Esophagus muscularis mucosa (tissue), 4 donors: ENCODE results near the gene EXOC8. TPM values are rescaled to one million over a fixed set of nuclear protein-coding genes. Genes with fewer than 3 reads are reported as not detected.

Source experiments
- DNase-seq: peaks from one replicate; pipeline ENCODE4 v3.0.0-alpha.2; 2017; ENCODE audit errors: extremely low spot score
- H3K27ac ChIP-seq, 4 donors: fragments of 200-600 bp; sonication (generic); replicated peaks in 1 of 4; 1 replicate in 3 of 4; 2 replicates in 1 of 4; pipeline ENCODE4 v1.5.1; 2016 to 2019; ENCODE audit warnings: mild to moderate bottlenecking in 1 of 4
- H3K27me3 ChIP-seq, 4 donors: fragments of 200-600 bp; sonication (generic); one replicate each; pipeline versions ENCODE4 v1.5.1 to v1.6.0; 2016 to 2019
- H3K36me3 ChIP-seq, 4 donors: fragments of 200-600 bp; sonication (generic); one replicate each; pipeline ENCODE4 v1.5.1; 2016 to 2019
- H3K4me1 ChIP-seq, 4 donors: fragments of 200-600 bp; sonication (generic); one replicate each; pipeline ENCODE4 v1.5.1; 2016 to 2019
- H3K4me3 ChIP-seq, 4 donors: fragments of 200-600 bp; sonication (generic); 1 replicate in 2 of 4; 2 replicates in 2 of 4; pipeline ENCODE4 v1.5.1; 2016 to 2019; ENCODE audit warnings: mild to moderate bottlenecking in 4 of 4, moderate library complexity in 1 of 4
- H3K9me3 ChIP-seq, 4 donors: fragments of 200-600 bp; sonication (generic); 1 replicate in 3 of 4; 2 replicates in 1 of 4; pipeline ENCODE4 v1.5.1; 2016 to 2019
- EP300 ChIP-seq: sonication (generic); formaldehyde crosslinking; IDR thresholded peaks from one replicate; pipeline ENCODE4 v1.6.1; 2017; ENCODE audit warnings: antibody characterized with exemption
- POLR2A ChIP-seq: fragments of 450-650 bp; IDR thresholded peaks from one replicate; pipeline ENCODE4 v1.6.1; 2017; ENCODE audit warnings: antibody characterized with exemption, moderate library complexity, mild to moderate bottlenecking, low read depth
- POLR2AphosphoS5 ChIP-seq, 2 donors: sonication (generic); formaldehyde crosslinking; IDR thresholded peaks; one replicate each; pipeline ENCODE4 v1.6.1; 2017; ENCODE audit warnings: antibody characterized with exemption in 2 of 2
- WGBS: methylation state at CpG from one replicate; pipeline ENCODE4 v1.1.5; 2018; 5-methylcytosine and 5-hydroxymethylcytosine counted together
- intact Hi-C: fragments of 100-400 bp; cut with DNase I; formaldehyde crosslinking; loops from one replicate; pipeline ENCODE4 v1.15.1; 2023
- total RNA-seq, 4 donors: library from RNA; depleted of rRNA; stranded (reverse); fragments of >200 nt; gene quantifications; one replicate each; pipeline versions ENCODE4 v1.1.0 to v1.2.1, GENCODE V29; 2016
- TF ChIP-seq, protein P1 (sequence below), 3 experiments: fragments of 200-600 bp in 2 of 3; fragments of 450-650 bp in 1 of 3; sonication (generic) in 2 of 3; IDR thresholded peaks; one replicate each; pipeline ENCODE4 v1.5.1; 2017 to 2019; ENCODE audit warnings: antibody characterized with exemption in 3 of 3, mild to moderate bottlenecking in 2 of 3, moderate library complexity in 1 of 3

The EXOC8 gene
- total RNA-seq, 4 donors from 2014 or later, result 13.0 to 15.4 (median 14.3) TPM

GRCh38 chr1:231348442-231348841, 10.8 kb upstream of the EXOC8 start:
- no peak overlapping the region for H3K27ac ChIP-seq
- no peak for TF ChIP-seq POLR2A
- TF ChIP-seq, protein P1, sequence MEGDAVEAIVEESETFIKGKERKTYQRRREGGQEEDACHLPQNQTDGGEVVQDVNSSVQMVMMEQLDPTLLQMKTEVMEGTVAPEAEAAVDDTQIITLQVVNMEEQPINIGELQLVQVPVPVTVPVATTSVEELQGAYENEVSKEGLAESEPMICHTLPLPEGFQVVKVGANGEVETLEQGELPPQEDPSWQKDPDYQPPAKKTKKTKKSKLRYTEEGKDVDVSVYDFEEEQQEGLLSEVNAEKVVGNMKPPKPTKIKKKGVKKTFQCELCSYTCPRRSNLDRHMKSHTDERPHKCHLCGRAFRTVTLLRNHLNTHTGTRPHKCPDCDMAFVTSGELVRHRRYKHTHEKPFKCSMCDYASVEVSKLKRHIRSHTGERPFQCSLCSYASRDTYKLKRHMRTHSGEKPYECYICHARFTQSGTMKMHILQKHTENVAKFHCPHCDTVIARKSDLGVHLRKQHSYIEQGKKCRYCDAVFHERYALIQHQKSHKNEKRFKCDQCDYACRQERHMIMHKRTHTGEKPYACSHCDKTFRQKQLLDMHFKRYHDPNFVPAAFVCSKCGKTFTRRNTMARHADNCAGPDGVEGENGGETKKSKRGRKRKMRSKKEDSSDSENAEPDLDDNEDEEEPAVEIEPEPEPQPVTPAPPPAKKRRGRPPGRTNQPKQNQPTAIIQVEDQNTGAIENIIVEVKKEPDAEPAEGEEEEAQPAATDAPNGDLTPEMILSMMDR (IDR thresholded peaks at IDR 0.05), result no peak
- TF ChIP-seq EP300, result no peak
- TF ChIP-seq POLR2AphosphoS5 (IDR thresholded peaks at IDR 0.05), result no peak
- WGBS, result 97% methylated on average over 4 of the region's 4 CpGs
- no peak overlapping the region for H3K4me3 ChIP-seq
- peaks cover 21 to 73% (median 56%) of the 10 kb centered on the region in 4 donors for H3K36me3 ChIP-seq
- no peaks in the 10 kb centered on the region for H3K4me1 ChIP-seq
- intact Hi-C loops, result no loop called here
- no peak for DNase-seq
- no peaks in the 10 kb centered on the region for H3K27me3 ChIP-seq
- H3K9me3 ChIP-seq, result no peaks in the 10 kb centered on the region

DNA sequence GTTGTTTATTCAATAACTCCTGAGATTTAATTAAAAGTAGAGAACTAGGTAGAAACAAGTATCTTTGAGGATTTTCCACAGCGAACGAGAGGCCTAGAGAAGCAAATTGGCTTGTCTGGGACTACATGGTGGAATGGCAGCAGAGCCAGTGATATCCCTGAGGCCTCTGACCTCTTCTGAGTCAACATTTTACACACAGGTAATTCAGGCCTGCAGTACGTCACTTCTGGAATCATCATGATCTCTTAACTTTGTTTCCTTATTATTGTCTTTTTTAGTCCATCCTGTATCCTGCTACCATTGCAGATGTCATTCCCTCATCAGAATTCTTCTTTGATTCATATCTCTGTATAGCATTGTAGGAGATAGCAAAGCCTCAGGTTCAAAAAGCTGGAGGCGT, 10.3 kb upstream of the EXOC8 start:
- intact Hi-C loops, result no loop called here
- no peaks in the 10 kb centered on the region for H3K4me1 ChIP-seq
- no peak overlapping the region for H3K4me3 ChIP-seq
- no peak overlapping the region for H3K27ac ChIP-seq
- peaks cover 17 to 75% (median 56%) of the 10 kb centered on the region in 4 donors for H3K36me3 ChIP-seq
- DNase-seq, result no peak
- no peaks in the 10 kb centered on the region for H3K27me3 ChIP-seq
- H3K9me3 ChIP-seq, result no peaks in the 10 kb centered on the region
- 94% methylated on average over 4 of the region's 4 CpGs for WGBS
- TF ChIP-seq POLR2AphosphoS5 (IDR thresholded peaks at IDR 0.05) (no peak), EP300 (no peak), POLR2A (no peak)
- TF ChIP-seq, protein P1 (IDR thresholded peaks at IDR 0.05), result no peak

DNA sequence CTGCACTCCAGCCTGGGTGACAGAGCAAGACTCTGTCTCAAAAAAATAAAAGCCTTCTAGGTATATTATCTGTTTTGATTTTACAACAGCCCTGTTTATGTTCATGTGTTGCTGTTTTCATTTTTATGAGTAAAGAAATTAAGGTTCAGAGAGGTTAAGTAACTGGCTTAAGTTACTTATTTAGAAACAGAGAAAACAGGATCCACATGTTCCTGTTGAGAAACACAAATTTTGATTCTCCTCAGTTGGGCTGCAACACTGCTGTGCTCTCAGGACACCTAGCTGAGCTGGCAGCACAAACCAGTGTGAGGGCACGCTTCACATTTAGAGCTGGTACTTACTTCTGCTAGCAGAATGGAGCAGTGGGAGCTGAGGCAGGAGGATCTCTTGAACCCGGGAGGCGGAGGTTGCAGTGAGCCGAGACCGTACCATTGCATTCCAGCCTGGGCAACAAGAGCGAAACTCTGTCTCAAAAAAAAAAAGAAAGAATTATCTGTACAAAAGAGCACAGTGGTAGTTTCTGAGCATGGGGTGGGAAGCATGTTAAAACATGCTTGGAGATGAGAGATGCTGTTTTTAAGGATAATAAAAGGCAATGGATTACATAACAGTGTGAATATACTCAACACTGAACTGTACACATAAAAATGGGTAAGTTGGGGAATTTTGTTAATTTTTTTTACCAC, 2.8 kb upstream of the EXOC8 start:
- no peak for DNase-seq
- 98% methylated on average over 6 of the region's 6 CpGs for WGBS
- H3K27ac ChIP-seq, result no peak overlapping the region
- no peaks in the 10 kb centered on the region for H3K27me3 ChIP-seq
- peaks cover 0 to 42% (median 12%) of the 10 kb centered on the region in 4 donors for H3K36me3 ChIP-seq
- intact Hi-C loops, result no loop called here
- no peak overlapping the region for H3K4me3 ChIP-seq
- H3K4me1 ChIP-seq, result peaks cover 20 to 38% (median 33%) of the 10 kb centered on the region in 4 donors
- no peaks in the 10 kb centered on the region for H3K9me3 ChIP-seq
- TF ChIP-seq, protein P1 (IDR thresholded peaks at IDR 0.05), result no peak
- TF ChIP-seq POLR2AphosphoS5 (IDR thresholded peaks at IDR 0.05), result no peak
- TF ChIP-seq POLR2A, result no peak
- no peak for TF ChIP-seq EP300

DNA sequence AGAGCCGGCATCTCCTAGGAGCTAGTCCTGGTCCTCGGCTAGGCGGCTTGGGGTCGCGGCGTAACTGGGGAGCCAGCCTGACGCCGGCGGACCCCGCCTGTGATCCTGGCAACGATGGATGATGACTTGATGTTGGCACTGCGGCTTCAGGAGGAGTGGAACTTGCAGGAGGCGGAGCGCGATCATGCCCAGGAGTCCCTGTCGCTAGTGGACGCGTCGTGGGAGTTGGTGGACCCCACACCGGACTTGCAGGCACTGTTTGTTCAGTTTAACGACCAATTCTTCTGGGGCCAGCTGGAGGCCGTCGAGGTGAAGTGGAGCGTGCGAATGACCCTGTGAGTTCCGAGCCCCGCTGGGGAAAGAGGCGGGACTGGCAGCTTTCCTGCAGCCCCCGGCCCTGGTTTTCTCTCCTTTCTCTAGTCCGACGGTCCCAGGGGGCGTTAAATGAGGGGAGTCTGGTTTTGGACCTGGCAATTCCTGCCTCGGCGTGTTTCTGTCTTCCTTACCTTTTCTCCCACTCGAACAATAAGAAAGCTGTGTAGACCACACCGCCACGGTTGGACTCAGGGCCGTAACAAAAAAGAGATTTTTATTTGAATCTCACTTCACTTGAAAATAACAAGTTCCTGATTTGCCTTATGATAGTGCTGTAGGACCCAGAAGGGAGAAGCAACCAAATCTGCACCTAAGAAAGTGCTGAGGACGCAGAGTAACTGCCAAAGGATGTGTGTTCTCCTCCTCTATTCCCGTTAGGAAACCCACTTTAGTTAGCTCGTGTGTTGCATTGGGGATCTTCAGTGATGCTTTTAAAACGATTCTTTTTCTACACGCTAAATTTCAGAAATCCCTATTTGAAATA, 847 bp upstream of the EXOC8 start, which contains the start of gene SPRTN:
Gene SPRTN, plus strand, starts transcription at position 24 of the 859 bp plus-strand sequence. Its CDS starts 91 bp downstream, at position 115.
- intact Hi-C loops, result loop anchor here (5.0 kb wide), 1 partner anchor 96 kb away; the partner anchor contains the start of gene GNPAT

More for the DNA sequence above, 847 bp upstream of the EXOC8 start, which contains the start of gene SPRTN:
- Histone ChIP-seq H3K9me3 (no peaks in the 10 kb centered on the region), H3K36me3 (peaks cover 0 to 30% (median 9%) of the 10 kb centered on the region in 4 donors), H3K4me3 (peak within 1 kb of the TSS; percentile 58 to 94 (median 80)), H3K27ac (peak within 1 kb of the TSS; percentile 90 to 97 (median 95)), H3K27me3 (no peaks in the 10 kb centered on the region), H3K4me1 (peaks cover 39 to 58% (median 53%) of the 10 kb centered on the region in 4 donors)
- TF ChIP-seq EP300, result no peak
- TF ChIP-seq, protein P1 (IDR thresholded peaks at IDR 0.05), result no peak
- no peak for TF ChIP-seq POLR2A
- no peak for TF ChIP-seq POLR2AphosphoS5 (IDR thresholded peaks at IDR 0.05)
- no peak for DNase-seq
- 1% methylated on average over 15 of the region's 43 CpGs for WGBS
